Stimulated activated CD4-positive, alpha-beta T cell treated with anti-CD3 and anti-CD28 coated beads, Interleukin-15, amount 100 ng/mL, for 24 hours (primary cell): Measurements from ENCODE around the gene ANK3.

Experiments used
- DNase-seq: peaks from one replicate; pipeline ENCODE4 v3.0.0-alpha.2; 2020

ANK3 gene

DNA sequence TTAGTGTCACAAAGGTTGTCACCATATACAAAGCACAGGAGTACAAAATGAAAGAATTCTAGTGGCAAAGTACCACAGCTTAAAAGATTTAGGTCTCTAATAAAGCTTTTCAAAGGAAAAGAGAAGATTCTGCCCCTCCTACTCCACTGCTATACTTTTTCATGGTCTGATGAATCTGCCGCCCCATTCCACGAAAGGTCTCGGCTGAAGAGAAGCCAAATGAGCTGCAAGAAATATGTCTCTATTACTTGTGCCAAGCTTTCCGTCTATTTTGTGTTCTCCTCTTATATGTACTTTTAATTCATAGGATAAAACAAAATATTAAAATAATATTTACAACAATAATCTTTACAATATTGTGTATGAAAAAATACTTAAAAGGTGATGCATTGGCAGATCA is 222.6 kb downstream of the ANK3 start:
- no peak for DNase-seq

DNA sequence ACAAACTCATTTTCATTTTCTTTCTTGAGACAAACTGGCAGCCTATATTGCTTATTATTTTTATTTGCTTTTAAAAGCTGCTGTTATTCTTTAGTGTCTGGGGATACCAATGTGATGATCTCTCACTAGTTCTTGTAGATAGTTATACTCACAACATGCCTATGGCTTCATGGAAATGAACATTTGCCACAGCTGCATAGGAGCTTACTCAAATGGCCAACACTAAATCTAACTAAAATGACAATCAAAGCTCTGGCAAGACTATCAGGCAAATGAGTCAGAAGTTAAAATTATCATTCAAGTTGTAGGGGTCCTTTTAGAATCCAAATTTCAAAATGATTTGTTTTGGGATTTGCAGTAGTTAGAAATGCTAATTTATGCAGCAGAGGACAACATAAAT is 225.9 kb downstream of the ANK3 start:
- DNase-seq, result no peak

DNA sequence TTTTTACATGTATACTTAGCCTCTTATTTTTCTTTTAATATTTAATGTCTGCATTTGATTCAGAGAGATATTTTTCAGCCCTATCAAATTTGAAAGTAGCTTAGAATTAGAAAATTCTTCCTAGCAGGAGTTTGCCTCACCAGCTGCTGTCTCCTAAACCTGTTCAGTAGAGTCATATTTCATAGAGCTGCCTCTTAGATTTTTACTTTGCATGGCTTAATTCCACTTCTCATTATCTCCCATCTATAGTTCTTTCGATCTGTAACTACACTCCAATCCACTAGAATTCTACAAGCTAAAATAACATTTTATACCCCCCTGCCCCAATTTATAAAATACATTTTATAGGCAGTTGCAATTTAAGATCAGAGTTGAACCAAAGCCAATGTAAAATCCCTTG is 227.0 kb downstream of the ANK3 start:
- no peak for DNase-seq

- DNase-seq, result no peak
These were observed 233.6 kb downstream of the ANK3 start for GRCh38 chr10:60155943-60156683.

- DNase-seq, result no peak
These were observed 234.4 kb downstream of the ANK3 start for GRCh38 chr10:60155099-60155877.

DNA sequence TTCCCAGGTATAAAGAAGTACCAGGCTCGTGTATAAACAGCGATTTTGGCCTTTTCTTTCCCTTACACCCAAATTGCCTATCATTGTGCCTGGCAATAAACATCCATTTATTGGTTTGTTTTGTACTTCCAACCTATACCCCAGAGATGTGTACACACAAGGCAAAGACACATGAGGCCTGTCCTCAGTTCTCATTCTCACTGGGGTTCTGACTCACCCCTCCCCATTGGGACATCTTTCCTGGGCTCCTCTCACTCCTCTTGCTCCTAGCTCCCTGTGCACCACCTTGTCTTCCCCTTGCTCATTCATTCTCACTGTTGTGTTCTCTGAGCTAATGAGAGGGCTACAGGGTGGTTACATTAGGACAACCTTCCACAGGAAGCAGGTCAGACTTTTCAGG is 240.7 kb downstream of the ANK3 start:
- no peak for DNase-seq

DNA sequence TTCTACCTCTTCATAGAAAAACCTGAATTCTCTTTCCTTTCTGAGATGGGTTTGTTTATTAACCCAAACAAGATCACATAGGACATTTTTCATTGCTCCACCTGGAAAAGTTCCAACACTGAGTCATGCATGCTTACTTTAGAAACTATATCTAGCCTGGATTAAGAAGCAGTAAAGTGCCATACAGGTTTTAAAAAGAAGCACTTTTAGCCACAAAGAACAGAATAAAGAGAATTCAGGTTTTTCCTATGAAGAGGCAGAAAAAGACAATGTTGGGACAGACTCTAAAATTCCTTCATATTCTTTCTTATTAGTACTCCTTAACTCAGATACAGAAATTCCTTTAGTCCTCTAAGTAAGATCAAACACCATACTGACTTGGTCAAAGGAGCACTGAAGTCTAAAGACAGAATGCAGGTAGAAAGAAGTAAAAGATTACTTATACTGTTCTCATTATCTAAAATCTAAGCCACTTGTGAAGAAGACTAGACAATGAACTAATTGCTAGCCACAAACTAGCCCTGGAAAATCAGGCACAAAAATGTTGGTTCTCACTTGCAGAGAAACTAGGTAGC is 241.3 kb downstream of the ANK3 start:
- DNase-seq, result no peak

DNA sequence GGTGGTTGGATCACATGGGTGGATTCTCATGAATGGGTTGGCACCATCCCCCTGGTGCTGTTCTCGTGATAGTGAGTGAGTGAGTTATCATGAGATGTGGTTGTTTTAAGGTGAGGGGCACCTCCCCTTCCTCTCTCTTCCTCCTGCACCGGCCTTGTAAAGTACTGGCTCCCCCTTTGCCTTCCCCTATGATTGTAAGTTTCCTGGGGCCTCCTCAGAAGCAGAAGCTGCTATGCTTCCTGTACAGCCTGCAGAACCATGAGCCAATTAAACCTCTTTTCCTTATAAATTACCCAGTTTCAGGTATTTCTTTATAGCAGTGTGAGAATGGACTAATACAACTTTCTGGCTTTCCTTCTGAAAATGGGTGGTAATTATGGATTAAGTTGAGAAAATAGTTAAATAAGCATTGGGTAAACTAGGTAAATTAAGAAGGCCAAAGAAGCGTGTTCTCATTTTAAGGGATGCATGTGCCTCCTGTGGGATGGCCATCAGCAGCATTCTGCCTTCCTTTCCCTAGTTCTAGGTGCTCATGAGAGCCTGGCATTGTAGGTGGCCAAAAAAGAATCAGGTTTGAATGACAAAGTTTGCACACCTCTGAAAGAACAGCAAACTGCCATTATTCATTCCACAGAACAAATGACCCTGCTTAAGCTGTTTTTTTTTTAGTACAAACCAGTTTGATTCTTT is 242.0 kb downstream of the ANK3 start:
- DNase-seq, result no peak

GRCh38 chr10:60147025-60147424 is 242.7 kb downstream of the ANK3 start:
- no peak for DNase-seq

GRCh38 chr10:60144099-60144498 is 245.6 kb downstream of the ANK3 start:
- no peak for DNase-seq

- no peak for DNase-seq
These were observed 246.9 kb downstream of the ANK3 start for GRCh38 chr10:60142736-60143135.

- DNase-seq, result no peak
These were observed 247.6 kb downstream of the ANK3 start for GRCh38 chr10:60141896-60142559.

DNA sequence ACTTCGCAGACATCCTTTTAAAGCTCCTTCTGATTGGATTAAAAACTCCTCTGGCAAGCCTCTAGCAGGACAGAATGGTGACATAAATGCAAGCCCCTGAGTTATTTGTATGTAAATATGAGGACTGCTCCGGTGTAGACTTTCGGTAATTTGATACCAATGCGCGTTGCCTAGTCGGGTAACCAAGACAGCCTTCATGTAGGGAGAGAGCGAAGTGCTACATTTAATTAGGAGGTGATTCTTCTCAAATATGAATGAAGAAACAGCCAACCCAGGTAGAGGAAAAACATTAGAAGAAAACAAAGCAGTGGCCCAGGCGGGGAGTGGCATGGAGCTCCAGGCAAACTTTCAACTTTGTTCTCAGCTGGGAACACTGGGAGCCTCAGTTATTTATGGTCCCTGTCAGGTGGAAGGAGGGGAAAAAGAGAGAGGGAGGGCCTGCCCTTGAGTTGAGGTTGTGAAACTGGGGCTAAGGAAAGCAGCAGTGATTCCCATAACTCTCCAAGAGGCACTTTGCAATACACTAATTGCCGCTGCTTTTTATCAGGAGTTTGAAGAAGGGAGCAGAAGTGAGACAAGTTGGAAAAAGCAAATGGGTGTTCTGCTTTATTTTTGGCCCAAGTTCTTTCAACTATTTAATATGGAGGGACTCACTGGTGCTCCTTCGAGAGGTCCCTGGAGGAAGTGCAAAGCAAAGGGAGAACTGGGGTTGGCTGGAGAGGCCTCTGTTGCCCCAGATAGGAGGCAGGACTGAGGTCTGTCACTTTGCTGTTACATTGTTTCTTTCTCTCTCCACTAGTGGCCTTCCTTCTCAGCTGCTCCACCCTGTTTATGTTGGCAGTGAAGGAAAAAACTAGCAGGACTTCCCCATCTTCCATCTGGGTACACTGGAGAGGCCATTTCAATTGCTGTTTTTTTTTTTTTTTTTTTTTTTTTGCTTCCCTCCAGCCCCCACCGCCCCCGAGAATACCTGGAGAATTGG is 248.7 kb downstream of the ANK3 start:
- no peak for DNase-seq

- no peak for DNase-seq
These were observed 249.7 kb downstream of the ANK3 start for GRCh38 chr10:60139798-60140566.

DNA sequence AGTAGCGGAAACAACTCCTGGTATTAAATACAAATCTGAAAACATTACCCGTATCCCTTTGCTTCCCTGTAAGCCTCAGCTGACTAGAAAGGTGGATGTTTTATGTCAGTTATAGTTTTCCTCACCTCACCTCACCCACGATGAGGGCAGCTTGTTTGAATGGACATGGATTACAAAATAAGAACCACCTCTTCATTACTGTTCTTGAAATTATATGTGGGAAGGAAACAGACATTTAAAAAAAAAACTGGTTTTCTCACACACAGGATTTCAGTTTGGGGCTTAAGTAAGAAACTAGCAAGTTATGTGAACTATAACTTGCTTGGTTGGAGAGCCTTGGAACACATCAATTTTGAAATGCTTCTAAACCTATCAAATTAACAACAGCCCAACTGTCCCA is 250.4 kb downstream of the ANK3 start:
- no peak for DNase-seq

GRCh38 chr10:60138842-60139241 is 250.8 kb downstream of the ANK3 start:
- no peak for DNase-seq

DNA sequence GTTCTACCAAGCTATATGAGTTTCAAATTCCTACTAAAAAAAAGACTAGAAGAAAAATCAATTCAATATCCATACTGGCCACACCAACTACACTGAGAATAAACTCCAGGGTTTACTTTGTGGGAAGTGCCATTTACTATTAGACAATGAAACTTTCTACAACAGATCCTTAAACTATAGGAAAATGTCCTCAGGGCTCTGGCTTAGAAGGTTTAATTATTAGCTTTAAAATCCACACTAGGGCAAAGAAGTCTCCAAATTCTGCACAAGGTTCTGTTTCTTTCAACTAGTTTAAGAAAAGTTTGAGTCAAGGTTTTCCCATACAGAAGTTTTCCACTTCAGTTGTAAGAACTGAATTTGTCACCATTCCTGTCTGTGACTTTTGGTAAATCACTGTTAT is 251.6 kb downstream of the ANK3 start:
- no peak for DNase-seq

- DNase-seq, result no peak
These were observed 252.2 kb downstream of the ANK3 start for GRCh38 chr10:60137292-60137992.

GRCh38 chr10:60135020-60135419 is 254.7 kb downstream of the ANK3 start:
- no peak for DNase-seq

GRCh38 chr10:60134548-60134947 is 255.1 kb downstream of the ANK3 start:
- DNase-seq, result no peak
